Kidney (tissue), 14 donors: Measurements from ENCODE around the gene DVL2. TPM values are rescaled to one million over a fixed set of nuclear protein-coding genes. Genes with fewer than 3 reads are reported as not detected.

ENCODE experiments used
- DNase-seq, 5 donors: peaks; one replicate each; pipeline ENCODE4 v3.0.0-alpha.2; 2013 to 2020
- FAIRE-seq: peaks from 2 replicates; lab custom pipeline; 2012; peaks lifted over from hg19 to GRCh38; lab: Jason Lieb, UNC
- H3K27ac ChIP-seq, 2 donors: one replicate each; pipeline ENCODE4 v1.7.0; 2013; ENCODE audit warnings: low read depth in 2 of 2, low read length in 2 of 2, inconsistent platforms in 1 of 2
- H3K27me3 ChIP-seq: one replicate; pipeline ENCODE4 v1.7.1; 2013; ENCODE audit warnings: low read length, inconsistent platforms; ENCODE audit not compliant: control insufficient read depth, insufficient read depth
- H3K36me3 ChIP-seq, 3 donors: one replicate each; pipeline versions ENCODE4 v1.7.0 to v1.7.1; 2013; ENCODE audit warnings: low read length in 3 of 3, control low read depth in 1 of 3, inconsistent platforms in 1 of 3; ENCODE audit not compliant: insufficient read depth in 3 of 3, control insufficient read depth in 2 of 3
- H3K4me1 ChIP-seq, 3 donors: one replicate each; pipeline versions ENCODE4 v1.7.0 to v1.7.1; 2013; ENCODE audit warnings: low read length in 3 of 3, inconsistent platforms in 1 of 3, low read depth in 1 of 3; ENCODE audit not compliant: control insufficient read depth in 2 of 3, insufficient read depth in 2 of 3
- H3K4me3 ChIP-seq, 3 donors: one replicate each; pipeline versions ENCODE4 v1.7.0 to v1.8.1; 2013; ENCODE audit warnings: low read length in 3 of 3, control low read depth in 1 of 3, inconsistent platforms in 1 of 3
- H3K9ac ChIP-seq, 3 donors: one replicate each; pipeline versions ENCODE4 v1.7.0 to v1.7.1; 2013; ENCODE audit warnings: low read length in 3 of 3, control low read depth in 1 of 3, inconsistent platforms in 1 of 3
- H3K9me3 ChIP-seq, 3 donors: one replicate each; pipeline versions ENCODE4 v1.7.0 to v1.7.1; 2013; ENCODE audit warnings: low read length in 3 of 3, control low read depth in 1 of 3, inconsistent platforms in 1 of 3; ENCODE audit not compliant: control insufficient read depth in 2 of 3, insufficient read depth in 1 of 3
- CTCF ChIP-seq: IDR thresholded peaks from 3 replicates; pipeline ENCODE4 v1.5.1; 2012; ENCODE audit warnings: mild to moderate bottlenecking, moderate library complexity, borderline replicate concordance; ENCODE audit not compliant: insufficient read depth; ENCODE audit errors: extremely low read depth
- intact Hi-C: fragments of 100-400 bp; cut with DNase I; formaldehyde crosslinking; loops from one replicate; pipeline ENCODE4 v1.11.1; 2022
- microRNA-seq: library from miRNA; unstranded; fragments of <30 nt; microRNA quantifications from one replicate; pipeline ENCODE4 v1.2.0, GENCODE V29; 2020
- polyA plus RNA-seq: library from polyadenylated mRNA; stranded (reverse); fragments of 350-450 nt; fragmentation: Illumina TruSeq; extraction: RNeasy Lipid Tissue Mini Kit (QIAGEN cat#74804); gene quantifications from one replicate; pipeline ENCODE4 v1.2.3, GENCODE V29; 2014; ENCODE audit warnings: low read depth, low replicate concordance; ENCODE audit not compliant: insufficient read depth
- total RNA-seq: library from RNA; stranded (reverse); fragmentation: NEBNext Ultra II Directional; extraction: Animal tissue kit (Norgen Biotek cat#: 25700); gene quantifications from one replicate; pipeline ENCODE4 v1.2.1, GENCODE V29; 2021
- donor health status: control.
- donor health status: control.
- donor health status: control.
- donor health status: control.
- donor health status: control.
- donor health status: DM: yes; HTN: yes; CAD: no.
- donor health status: Normal renal cell carcinoma (clear cell type).

Gene DVL2
- total and polyA plus RNA-seq, 2 donors from 2014 or later: 18.0 to 35.8 TPM

GRCh38 chr17:7176841-7177190 is 57.5 kb downstream of the DVL2 start:
- TF ChIP-seq CTCF: no peak
- H3K4me3 ChIP-seq: peak overlapping the region in 1 of 3 donors; percentile 65
- no peaks in the 10 kb centered on the region for H3K27me3 ChIP-seq
- intact Hi-C loops: no loop called here
- no peaks in the 10 kb centered on the region for H3K36me3 ChIP-seq
- FAIRE-seq (no peak), DNase-seq (peak in 3 of 5 donors; percentile 64 to 79 (median 64))
- H3K9me3 ChIP-seq: no peaks in the 10 kb centered on the region
- H3K27ac ChIP-seq: no peak overlapping the region
- peak overlapping the region in 1 of 3 donors; percentile 38 for H3K9ac ChIP-seq
- H3K4me1 ChIP-seq: peaks cover 7 to 10% (median 10%) of the 10 kb centered on the region in 3 donors

GRCh38 chr17:7176107-7176840 is 58.0 kb downstream of the DVL2 start:
- no peak overlapping the region for H3K27ac ChIP-seq
- FAIRE-seq (no peak), DNase-seq (peak in 2 of 5 donors; percentile 20 to 46)
- H3K4me1 ChIP-seq: peaks cover 7 to 10% (median 10%) of the 10 kb centered on the region in 3 donors
- H3K9ac ChIP-seq: peak overlapping the region in 1 of 3 donors; percentile 38
- peak overlapping the region in 1 of 3 donors; percentile 65 for H3K4me3 ChIP-seq
- H3K36me3 ChIP-seq: no peaks in the 10 kb centered on the region
- H3K9me3 ChIP-seq: no peaks in the 10 kb centered on the region
- TF ChIP-seq CTCF: no peak
- H3K27me3 ChIP-seq: no peaks in the 10 kb centered on the region
- intact Hi-C loops: no loop called here

Small RNAs within 50 kb of the gene (microRNA-seq; reads per million reads assigned to microRNA genes)
- gene MIR324: 788 reads per million, percentile 78 among the genes with 10 or more reads in this experiment

Other genes with a start within 250 kb of the DVL2 start
Only the 30 nearest of the 36 such genes appear.
- gene SLC16A13, start 198.5 kb downstream of the DVL2 start, total RNA-seq: 6.5 TPM
- 11.6 TPM for gene SLC16A13, start 198.5 kb downstream of the DVL2 start, polyA plus RNA-seq
- gene SLC16A11, start 190.4 kb downstream of the DVL2 start, total RNA-seq: 2.1 TPM
- 7.8 TPM for gene SLC16A11, start 190.4 kb downstream of the DVL2 start, polyA plus RNA-seq
- 16.1 TPM for gene CLEC10A, start 154.3 kb downstream of the DVL2 start, total RNA-seq
- 1.5 TPM for gene CLEC10A, start 154.3 kb downstream of the DVL2 start, polyA plus RNA-seq
- 1.2 TPM for gene ASGR2, start 119.7 kb downstream of the DVL2 start, total RNA-seq
- gene ASGR2, start 119.7 kb downstream of the DVL2 start, polyA plus RNA-seq: 1.4 TPM
- 2.1 TPM for gene ASGR1, start 55.1 kb downstream of the DVL2 start, total RNA-seq
- gene ASGR1, start 55.1 kb downstream of the DVL2 start, polyA plus RNA-seq: 1.4 TPM
- gene DLG4, start 14.7 kb downstream of the DVL2 start, total RNA-seq: 18.9 TPM
- gene DLG4, start 14.7 kb downstream of the DVL2 start, polyA plus RNA-seq: 6.6 TPM
- gene ACADVL, start 14.6 kb downstream of the DVL2 start, total RNA-seq: 689 TPM
- gene ACADVL, start 14.6 kb downstream of the DVL2 start, polyA plus RNA-seq: 1,202 TPM
- 28.1 TPM for gene PHF23, start 4.9 kb upstream of the DVL2 start, total RNA-seq
- 48.5 TPM for gene PHF23, start 4.9 kb upstream of the DVL2 start, polyA plus RNA-seq
- gene GABARAP, start 7.9 kb upstream of the DVL2 start, total RNA-seq: 477 TPM
- gene GABARAP, start 7.9 kb upstream of the DVL2 start, polyA plus RNA-seq: 1,483 TPM
- 113 TPM for gene CTDNEP1, start 17.2 kb upstream of the DVL2 start, total RNA-seq
- gene CTDNEP1, start 17.2 kb upstream of the DVL2 start, polyA plus RNA-seq: 124 TPM
- 41.9 TPM for gene ELP5, start 17.7 kb upstream of the DVL2 start, total RNA-seq
- gene ELP5, start 17.7 kb upstream of the DVL2 start, polyA plus RNA-seq: 110 TPM
- 233 TPM for gene CLDN7, start 28.0 kb upstream of the DVL2 start, total RNA-seq
- gene CLDN7, start 28.0 kb upstream of the DVL2 start, polyA plus RNA-seq: 119 TPM
- gene SLC2A4, start 47.2 kb upstream of the DVL2 start, total RNA-seq: 4.2 TPM
- gene SLC2A4, start 47.2 kb upstream of the DVL2 start, polyA plus RNA-seq: 2.8 TPM
- 1.3 TPM for gene YBX2, start 60.1 kb upstream of the DVL2 start, total RNA-seq
- gene YBX2, start 60.1 kb upstream of the DVL2 start, polyA plus RNA-seq: 3.3 TPM
- gene EIF5A, start 73.1 kb upstream of the DVL2 start, total RNA-seq: 306 TPM
- 434 TPM for gene EIF5A, start 73.1 kb upstream of the DVL2 start, polyA plus RNA-seq
- 67.0 TPM for gene GPS2, start 80.8 kb upstream of the DVL2 start, total RNA-seq
- gene GPS2, start 80.8 kb upstream of the DVL2 start, polyA plus RNA-seq: 101 TPM
- 44.7 TPM for gene NEURL4, start 94.8 kb upstream of the DVL2 start, total RNA-seq
- gene NEURL4, start 94.8 kb upstream of the DVL2 start, polyA plus RNA-seq: 21.2 TPM
- gene ACAP1, start 102.0 kb upstream of the DVL2 start, total RNA-seq: 26.0 TPM
- 9.9 TPM for gene ACAP1, start 102.0 kb upstream of the DVL2 start, polyA plus RNA-seq
- gene KCTD11, start 117.6 kb upstream of the DVL2 start, total RNA-seq: 14.4 TPM
- gene KCTD11, start 117.6 kb upstream of the DVL2 start, polyA plus RNA-seq: 7.2 TPM
- gene TMEM95, start 120.6 kb upstream of the DVL2 start, total RNA-seq: not detected
- gene TMEM95, start 120.6 kb upstream of the DVL2 start, polyA plus RNA-seq: not detected
- gene TNK1, start 146.6 kb upstream of the DVL2 start, total RNA-seq: 9.3 TPM
- 7.6 TPM for gene TNK1, start 146.6 kb upstream of the DVL2 start, polyA plus RNA-seq
- gene PLSCR3, start 160.0 kb upstream of the DVL2 start, total RNA-seq: 35.0 TPM
- 26.4 TPM for gene PLSCR3, start 160.0 kb upstream of the DVL2 start, polyA plus RNA-seq
- gene TMEM256, start 169.6 kb upstream of the DVL2 start, total RNA-seq: 55.8 TPM
- gene TMEM256, start 169.6 kb upstream of the DVL2 start, polyA plus RNA-seq: 389 TPM
- 23.4 TPM for gene NLGN2, start 173.3 kb upstream of the DVL2 start, total RNA-seq
- 7.3 TPM for gene NLGN2, start 173.3 kb upstream of the DVL2 start, polyA plus RNA-seq
- gene SPEM1, start 185.8 kb upstream of the DVL2 start, total RNA-seq: not detected
- not detected for gene SPEM1, start 185.8 kb upstream of the DVL2 start, polyA plus RNA-seq
- gene SPEM2, start 191.1 kb upstream of the DVL2 start, total RNA-seq: not detected
- not detected for gene SPEM2, start 191.1 kb upstream of the DVL2 start, polyA plus RNA-seq
- gene SPEM3, start 194.3 kb upstream of the DVL2 start, total RNA-seq: not detected
- gene SPEM3, start 194.3 kb upstream of the DVL2 start, polyA plus RNA-seq: not detected
- 10.0 TPM for gene TMEM102, start 200.9 kb upstream of the DVL2 start, total RNA-seq
- gene TMEM102, start 200.9 kb upstream of the DVL2 start, polyA plus RNA-seq: 10.0 TPM
- 1.4 TPM for gene FGF11, start 205.0 kb upstream of the DVL2 start, total RNA-seq
- gene FGF11, start 205.0 kb upstream of the DVL2 start, polyA plus RNA-seq: 7.7 TPM
- gene CHRNB1, start 210.5 kb upstream of the DVL2 start, total RNA-seq: 11.9 TPM
- 19.3 TPM for gene CHRNB1, start 210.5 kb upstream of the DVL2 start, polyA plus RNA-seq